IMR-90 (cell line): Measurements from ENCODE around the gene SNX22. TPM values are rescaled to one million over a fixed set of nuclear protein-coding genes. Genes with fewer than 3 reads are reported as not detected.

Experiments used
- ATAC-seq: fragments of 200-7000 bp; cut with Tn5 transposase; 2 replicates; pipeline ENCODE4 v1.9.1; 2020; ENCODE audit warnings: low read depth, mild to moderate bottlenecking, moderate library complexity
- BruUV-seq: library from RNA; stranded (reverse); fragments of 400-500 nt; replicated peaks from 2 replicates; lab custom pipeline; 2021; lab: Mats Ljungman, UMichigan
- CTCF ChIA-PET: fragments of 300-600 bp; formaldehyde crosslinking; extraction: SDS; loops from one replicate; lab custom pipeline; 2021; ENCODE audit warnings: antibody characterized with exemption; lab: Yijun Ruan, JAX
- POLR2A ChIA-PET: fragments of 300-600 bp; sonication (Branson Sonifier 250); formaldehyde crosslinking; loops from one replicate; lab custom pipeline; 2022; ENCODE audit warnings: antibody characterized with exemption; ENCODE audit not compliant: unreplicated experiment; lab: Charles Lee
- DNase-seq: peaks from one replicate; pipeline ENCODE4 v3.0.0; 2013
- H2AFZ ChIP-seq: replicated peaks from 2 replicates; pipeline ENCODE3; 2013; ENCODE audit warnings: low read length, mild to moderate bottlenecking; ENCODE audit not compliant: poor library complexity
- H2AK5ac ChIP-seq: 2 replicates; pipeline ENCODE4 v1.6.1; 2013; ENCODE audit warnings: low read depth, low read length, inconsistent platforms
- H2AK9ac ChIP-seq: replicated peaks from 2 replicates; pipeline ENCODE3; 2013; ENCODE audit warnings: mild to moderate bottlenecking, low read depth, low read length, moderate library complexity; ENCODE audit not compliant: poor library complexity
- H2BK120ac ChIP-seq: 2 replicates; pipeline ENCODE4 v1.6.1; 2013; ENCODE audit warnings: low read depth, low read length, inconsistent platforms
- H2BK15ac ChIP-seq: 3 replicates; pipeline ENCODE4 v1.6.1; 2013; ENCODE audit warnings: low read depth, low read length, inconsistent platforms
- H2BK20ac ChIP-seq: 2 replicates; pipeline ENCODE4 v1.6.1; 2013; ENCODE audit warnings: low read depth, mild to moderate bottlenecking, inconsistent platforms, low read length, moderate library complexity
- H2BK5ac ChIP-seq: 2 replicates; pipeline ENCODE4 v1.6.1; 2013; ENCODE audit warnings: mild to moderate bottlenecking, low read depth, low read length, inconsistent platforms; ENCODE audit not compliant: poor library complexity, severe bottlenecking
- H3K14ac ChIP-seq: replicated peaks from 2 replicates; pipeline ENCODE4 v1.6.1; 2013; ENCODE audit warnings: low read depth, low read length, inconsistent platforms
- H3K18ac ChIP-seq: 2 replicates; pipeline ENCODE4 v1.6.1; 2013; ENCODE audit warnings: low read depth, low read length, control low read depth
- H3K23ac ChIP-seq: 2 replicates; pipeline ENCODE4 v1.6.1; 2013; ENCODE audit warnings: low read depth, low read length, inconsistent platforms
- H3K27ac ChIP-seq: 2 replicates; pipeline ENCODE4 v1.5.1; 2013; ENCODE audit warnings: mild to moderate bottlenecking, control low read depth, low read length; ENCODE audit not compliant: insufficient read depth
- H3K27me3 ChIP-seq: 2 replicates; pipeline ENCODE4 v1.6.1; 2013; ENCODE audit warnings: low read length; ENCODE audit not compliant: control insufficient read depth, insufficient read depth
- H3K36me3 ChIP-seq: 2 replicates; pipeline ENCODE4 v1.6.1; 2013; ENCODE audit warnings: low read length, mixed read lengths; ENCODE audit not compliant: control insufficient read depth, insufficient read depth
- H3K4ac ChIP-seq: 2 replicates; pipeline ENCODE4 v1.6.1; 2013; ENCODE audit warnings: low read depth, low read length, inconsistent platforms
- H3K4me1 ChIP-seq: 2 replicates; pipeline ENCODE4 v1.6.1; 2013; ENCODE audit warnings: low read length, mixed read lengths; ENCODE audit not compliant: control insufficient read depth, insufficient read depth
- H3K4me2 ChIP-seq: 2 replicates; pipeline ENCODE4 v1.6.1; 2013; ENCODE audit warnings: low read depth, mild to moderate bottlenecking, control low read depth, low read length, moderate library complexity
- H3K4me3 ChIP-seq: 2 replicates; pipeline ENCODE4 v1.5.1; 2013; ENCODE audit warnings: low read depth, mild to moderate bottlenecking, control low read depth, low read length, moderate library complexity; ENCODE audit not compliant: insufficient read depth
- H3K56ac ChIP-seq: 2 replicates; pipeline ENCODE4 v1.6.1; 2013; ENCODE audit warnings: low read length, inconsistent platforms; ENCODE audit not compliant: insufficient read depth; ENCODE audit errors: extremely low read depth
- H3K79me1 ChIP-seq, 2 experiments: 2 replicates each; pipeline ENCODE4 v1.6.1; 2013; ENCODE audit warnings: low read length in 2 of 2, inconsistent platforms in 1 of 2, low read depth in 1 of 2
- H3K9ac ChIP-seq: 2 replicates; pipeline ENCODE4 v1.6.1; 2013; ENCODE audit warnings: low read depth, low read length, control low read depth
- H3K9me1 ChIP-seq: 2 replicates; pipeline ENCODE4 v1.6.1; 2013; ENCODE audit warnings: low read length, inconsistent platforms; ENCODE audit not compliant: insufficient read depth
- H3K9me3 ChIP-seq: 2 replicates; pipeline ENCODE4 v1.6.1; 2013; ENCODE audit warnings: low read length; ENCODE audit not compliant: control insufficient read depth, insufficient read depth
- H4K20me1 ChIP-seq: 2 replicates; pipeline ENCODE4 v1.6.1; 2013; ENCODE audit warnings: low read length, inconsistent platforms; ENCODE audit not compliant: insufficient read depth
- H4K5ac ChIP-seq: 2 replicates; pipeline ENCODE4 v1.6.1; 2013; ENCODE audit warnings: mild to moderate bottlenecking, low read depth, low read length, control low read depth
- H4K8ac ChIP-seq, 2 experiments: 2 replicates each; pipeline ENCODE4 v1.6.1; 2013; ENCODE audit warnings: low read depth in 2 of 2, low read length in 2 of 2, control low read depth in 1 of 2, inconsistent platforms in 1 of 2
- H4K91ac ChIP-seq: 2 replicates; pipeline ENCODE4 v1.6.1; 2013; ENCODE audit warnings: low read depth, low read length, inconsistent platforms; ENCODE audit not compliant: insufficient read depth
- CTCF ChIP-seq: conservative IDR thresholded peaks from 2 replicates; pipeline ENCODE4 v1.5.1; 2012; ENCODE audit warnings: mild to moderate bottlenecking, low read depth, low read length, improper control_type of control experiment
- WGBS, 2 experiments: methylation state at CpG; one replicate each; pipeline versions ENCODE4 v1.1.5 to v1.1.7; 2013; ENCODE audit warnings: missing lambda C conversion rate in 2 of 2; ENCODE audit not compliant: insufficient read length in 1 of 2; ENCODE audit errors: extremely low coverage in 2 of 2; 5-methylcytosine and 5-hydroxymethylcytosine counted together
- dilution Hi-C: fragments of 300-500 bp; cut with HindIII; formaldehyde crosslinking; loops from one replicate; pipeline ENCODE4 v1.14.3; 2018; ENCODE audit warnings: low sequenced_read_pairs; ENCODE audit not compliant: unreplicated experiment
- in situ Hi-C: fragments of 300-500 bp; cut with MboI; formaldehyde crosslinking; loops from 3 replicates; pipeline ENCODE4 v1.14.3; 2019; ENCODE audit warnings: low sequenced_read_pairs, inconsistent platforms, mixed read lengths
- intact Hi-C: fragments of 100-400 bp; cut with micrococcal nuclease; formaldehyde crosslinking; loops from 2 replicates; pipeline ENCODE4 v1.10.0; 2022
- polyA plus RNA-seq, 3 experiments: library from polyadenylated mRNA; depleted of rRNA; stranded (reverse); fragments of >200 nt; gene quantifications; 2 replicates each; pipeline ENCODE4 v1.2.3, GENCODE V29; 2012; ENCODE audit warnings: low replicate concordance in 1 of 3
- total RNA-seq: library from RNA; depleted of rRNA; stranded (reverse); fragments of >200 nt; gene quantifications from 2 replicates; pipeline ENCODE4 v1.2.3, GENCODE V29; 2012

Gene SNX22
- total and polyA plus RNA-seq, 2 of the 4 experiments (the other 2 are of a cell fraction), result 0.12 to 0.18 TPM

- intact Hi-C loops, result no loop called here
- H2AFZ ChIP-seq, result no peak overlapping the region
- no peak for TF ChIP-seq CTCF
- H3K18ac ChIP-seq, result no peak overlapping the region
- CTCF ChIA-PET, result interaction anchor here (0.5 kb wide), 1 partner anchor 76 kb away, joined by 4 read pairs; no protein-coding TSS in a partner anchor
- ATAC-seq (no peak), DNase-seq (no peak)
- H3K79me1 ChIP-seq, result peaks cover 0 to 4% of the 10 kb centered on the region in 2 experiments; a peak in 3 of 4 replicates
- no peak overlapping the region for H4K91ac ChIP-seq
- H3K9me1 ChIP-seq, result no peaks in the 10 kb centered on the region; the same call in 1 of the 2 replicates
- H2BK120ac ChIP-seq, result no peak overlapping the region
- H3K4ac ChIP-seq, result no peak overlapping the region
- H3K9ac ChIP-seq, result no peak overlapping the region
- H3K9me3 ChIP-seq, result no peaks in the 10 kb centered on the region
- H3K4me1 ChIP-seq, result no peaks in the 10 kb centered on the region
- no TSS peak for BruUV-seq
- H2BK5ac ChIP-seq, result no peak overlapping the region
- H3K36me3 ChIP-seq, result peaks cover 14% of the 10 kb centered on the region
- H2BK15ac ChIP-seq, result no peak overlapping the region
- WGBS, 2 experiments, result no CpG with 5 or more reads among the region's 1 CpG
- H3K4me2 ChIP-seq, result no peak overlapping the region
- H2BK20ac ChIP-seq, result no peak overlapping the region
- no peak overlapping the region for H3K27ac ChIP-seq
- no peaks in the 10 kb centered on the region for H4K20me1 ChIP-seq
- in situ Hi-C loops, result loop anchor here (25.0 kb wide), 1 partner anchor 465 kb away; no protein-coding TSS in a partner anchor
- no peak overlapping the region for H4K8ac ChIP-seq
- H3K27me3 ChIP-seq, result no peaks in the 10 kb centered on the region
- H3K4me3 ChIP-seq, result no peak overlapping the region
- no peak overlapping the region for H3K23ac ChIP-seq
- dilution Hi-C loops, result no loop called here
- H2AK5ac ChIP-seq, result no peak overlapping the region
- POLR2A ChIA-PET, result no interaction called here
- no peak overlapping the region for H4K5ac ChIP-seq
- H3K56ac ChIP-seq, result no peak overlapping the region
- no peak overlapping the region for H3K14ac ChIP-seq
- no peak overlapping the region for H2AK9ac ChIP-seq
Observed at GRCh38 chr15:64197425-64197824, 45.9 kb downstream of the SNX22 start.
